ENCODE results near the gene BRPF3. TPM values are rescaled to one million over a fixed set of nuclear protein-coding genes. Genes with fewer than 3 reads are reported as not detected.
A peak's percentile ranks its signal among the peaks of the same experiment; 100 is the strongest.

The BRPF3 gene
- total RNA-seq, 1 experiment from 2014 or later, result 14.3 TPM

- Histone ChIP-seq H3K27me3 (ENCODE audit: low read length) (no peaks in the 10 kb centered on the region), H2AFZ (ENCODE audit: low read length) (no peak overlapping the region), H3F3A (ENCODE audit: low read length, unreplicated experiment) (no peaks in the 10 kb centered on the region), H3K27ac (ENCODE audit: low read length) (no peak overlapping the region), H3K9me2 (replicated peaks; ENCODE audit: low read length) (no peaks in the 10 kb centered on the region), H3K4me2 (ENCODE audit: low read length) (no peak overlapping the region), H3K4me1 (ENCODE audit: insufficient read depth, low read length) (no peaks in the 10 kb centered on the region), H3K4me3 (ENCODE audit: low read length) (no peak overlapping the region), H3K36me3 (ENCODE audit: low read depth, low read length) (peaks cover 23% of the 10 kb centered on the region; the same call in 1 of the 2 replicates), H3K9me3 (ENCODE audit: low read length) (no peaks in the 10 kb centered on the region), H3K79me2 (ENCODE audit: low read length) (no peaks in the 10 kb centered on the region), H4K20me1 (ENCODE audit: low read length) (no peaks in the 10 kb centered on the region), H3K9ac (ENCODE audit: low read length) (no peak overlapping the region)
- TF ChIP-seq CTCF (conservative IDR thresholded peaks at IDR 0.05; ENCODE audit: low read depth, low read length) (no peak), EZH2 (IDR thresholded peaks at IDR 0.05; ENCODE audit: low read length, unreplicated experiment) (no peak), EZH2phosphoT487 (IDR thresholded peaks at IDR 0.05; ENCODE audit: borderline replicate concordance, low read length) (no peak)
- CTCF ChIA-PET, result no interaction called here
- POLR2A ChIA-PET (ENCODE audit: unreplicated experiment), result no interaction called here
- BruUV-seq (replicated peaks), result no TSS peak
- ATAC-seq (no peak), DNase-seq (no peak)
- intact Hi-C loops (cut with micrococcal nuclease), result no loop called here
These were observed 33.8 kb downstream of the BRPF3 start for GRCh38 chr6:36230371-36230770.

- Histone ChIP-seq H3K79me2 (ENCODE audit: low read length) (no peaks in the 10 kb centered on the region), H3K9me3 (ENCODE audit: low read length) (no peaks in the 10 kb centered on the region), H3K9ac (ENCODE audit: low read length) (no peak overlapping the region), H3K9me2 (replicated peaks; ENCODE audit: low read length) (no peaks in the 10 kb centered on the region), H3K27me3 (ENCODE audit: low read length) (no peaks in the 10 kb centered on the region), H3K36me3 (ENCODE audit: low read depth, low read length) (peaks cover 16% of the 10 kb centered on the region; the same call in 1 of the 2 replicates), H3K4me1 (ENCODE audit: insufficient read depth, low read length) (no peaks in the 10 kb centered on the region), H4K20me1 (ENCODE audit: low read length) (no peaks in the 10 kb centered on the region), H3K27ac (ENCODE audit: low read length) (no peak overlapping the region), H2AFZ (ENCODE audit: low read length) (no peak overlapping the region), H3F3A (ENCODE audit: low read length, unreplicated experiment) (no peaks in the 10 kb centered on the region), H3K4me3 (ENCODE audit: low read length) (no peak overlapping the region), H3K4me2 (ENCODE audit: low read length) (no peak overlapping the region)
- TF ChIP-seq EZH2phosphoT487 (IDR thresholded peaks at IDR 0.05; ENCODE audit: borderline replicate concordance, low read length), result no peak
- TF ChIP-seq CTCF (conservative IDR thresholded peaks at IDR 0.05; ENCODE audit: low read depth, low read length), result no peak
- TF ChIP-seq EZH2 (IDR thresholded peaks at IDR 0.05; ENCODE audit: low read length, unreplicated experiment), result no peak
- BruUV-seq (replicated peaks), result TSS peak; percentile 23
- ChIA-PET POLR2A (ENCODE audit: unreplicated experiment) (no interaction called here), CTCF (no interaction called here)
- DNase-seq (no peak), ATAC-seq (no peak)
- intact Hi-C loops (cut with micrococcal nuclease), result no loop called here
These were observed 35.6 kb downstream of the BRPF3 start for GRCh38 chr6:36232172-36232571.

- no peak; the same call in 1 of the 2 replicates for ATAC-seq
- H3K4me2 ChIP-seq (ENCODE audit: low read length), result no peak overlapping the region
- no peaks in the 10 kb centered on the region for H3K9me3 ChIP-seq (ENCODE audit: low read length)
- no peak overlapping the region for H3K9ac ChIP-seq (ENCODE audit: low read length)
- ChIA-PET POLR2A (ENCODE audit: unreplicated experiment) (no interaction called here), CTCF (no interaction called here)
- no peaks in the 10 kb centered on the region for H3F3A ChIP-seq (ENCODE audit: low read length, unreplicated experiment)
- intact Hi-C loops (cut with micrococcal nuclease), result no loop called here
- H3K4me1 ChIP-seq (ENCODE audit: insufficient read depth, low read length), result no peaks in the 10 kb centered on the region
- no peaks in the 10 kb centered on the region for H4K20me1 ChIP-seq (ENCODE audit: low read length)
- no peaks in the 10 kb centered on the region for H3K27me3 ChIP-seq (ENCODE audit: low read length)
- H3K79me2 ChIP-seq (ENCODE audit: low read length), result no peaks in the 10 kb centered on the region
- no peak overlapping the region for H3K4me3 ChIP-seq (ENCODE audit: low read length)
- no TSS peak for BruUV-seq (replicated peaks)
- peaks cover 11% of the 10 kb centered on the region; the same call in 1 of the 2 replicates for H3K36me3 ChIP-seq (ENCODE audit: low read depth, low read length)
- no peak for DNase-seq
- TF ChIP-seq CTCF (conservative IDR thresholded peaks at IDR 0.05; ENCODE audit: low read depth, low read length) (no peak), EZH2phosphoT487 (IDR thresholded peaks at IDR 0.05; ENCODE audit: borderline replicate concordance, low read length) (no peak), EZH2 (IDR thresholded peaks at IDR 0.05; ENCODE audit: low read length, unreplicated experiment) (no peak)
- H3K27ac ChIP-seq (ENCODE audit: low read length), result no peak overlapping the region
- H2AFZ ChIP-seq (ENCODE audit: low read length), result no peak overlapping the region
- no peaks in the 10 kb centered on the region for H3K9me2 ChIP-seq (replicated peaks; ENCODE audit: low read length)
These were observed 38.8 kb downstream of the BRPF3 start for GRCh38 chr6:36235309-36235708.
